ENCODE results near the gene SNAPC4.
"Not testable (repeated sequence)": the region's sequence is repeated elsewhere in the genome, so short reads cannot be mapped to it uniquely, and the experiment has no call there.

SNAPC4 gene

DNA sequence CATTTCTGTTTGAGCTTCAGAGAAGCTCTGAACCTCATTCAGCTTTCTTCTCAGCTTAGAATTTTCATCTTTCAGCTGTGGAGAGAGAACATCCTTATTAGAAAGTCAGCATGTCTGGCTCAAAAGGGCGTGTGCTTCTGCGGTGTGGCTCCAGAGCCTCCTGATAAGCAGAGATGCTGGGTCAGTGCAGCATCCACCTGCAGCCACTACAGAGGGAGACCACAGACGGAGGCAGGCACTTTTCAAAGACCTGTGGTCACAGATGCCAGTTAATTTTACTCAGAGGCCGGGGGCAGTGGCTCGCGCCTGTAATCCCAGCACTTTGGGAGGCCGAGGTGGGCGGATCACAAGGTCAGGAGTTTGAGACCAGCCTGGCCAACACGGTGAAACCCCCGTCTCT, 5.9 kb upstream of the SNAPC4 start:
- not testable (repeated sequence) for DNase-seq

DNA sequence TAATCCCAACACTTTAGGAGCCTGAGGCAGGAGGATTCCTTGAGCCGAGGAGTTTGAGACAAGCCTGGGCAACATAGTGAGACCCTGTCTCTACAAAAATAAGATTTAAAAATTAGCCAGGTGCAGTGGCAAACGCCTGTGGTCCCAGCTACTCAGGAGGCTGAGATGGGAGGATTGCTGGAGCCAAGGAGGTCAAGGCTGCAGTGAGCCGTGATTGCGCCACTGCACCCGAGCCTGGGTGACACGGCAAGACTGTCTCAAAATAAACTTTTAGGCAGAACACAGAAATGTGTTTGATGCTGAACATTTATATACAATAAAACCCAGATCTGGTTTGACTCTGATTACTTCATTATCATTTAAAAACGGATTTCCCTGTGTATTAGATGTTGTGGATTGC, 5.5 kb upstream of the SNAPC4 start:
- DNase-seq: no peak

DNA sequence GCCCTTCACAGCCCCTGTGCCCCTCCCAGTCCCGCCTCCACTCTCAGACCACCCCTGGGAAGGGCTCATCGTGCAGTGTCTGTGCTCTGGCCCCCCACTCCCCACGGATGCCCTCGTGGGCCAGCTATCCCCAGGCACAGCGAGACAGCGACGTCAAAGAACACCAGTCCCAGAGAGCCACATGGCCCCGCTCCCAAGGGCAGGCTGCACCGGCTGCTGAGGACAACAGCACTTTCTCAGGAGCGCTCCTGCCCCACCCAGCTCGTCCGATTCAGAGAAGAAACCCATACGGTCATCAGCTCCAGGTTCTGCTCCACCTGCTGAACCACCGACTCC, 4.8 kb upstream of the SNAPC4 start:
- no peak for DNase-seq

GRCh38 chr9:136403915-136404800, 4.2 kb upstream of the SNAPC4 start:
- DNase-seq: no peak

DNA sequence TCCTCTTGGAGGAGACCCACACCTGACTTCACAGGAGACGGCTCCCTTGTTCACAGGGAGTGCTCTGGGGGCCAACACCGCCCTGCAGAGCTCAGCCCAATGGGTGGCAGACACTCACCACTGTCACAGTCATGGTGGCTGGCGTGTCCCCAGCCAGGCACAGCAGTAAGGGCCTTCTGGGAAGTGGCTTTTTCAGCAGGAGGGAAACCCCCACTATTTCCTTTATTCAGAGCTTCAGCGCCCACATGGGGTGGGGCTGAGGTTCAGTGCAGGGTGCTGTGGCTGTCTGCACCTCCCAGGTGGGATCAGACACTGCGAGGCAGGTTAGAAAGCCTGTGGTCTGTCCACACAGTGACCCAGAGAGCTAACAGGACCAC, 3.6 kb upstream of the SNAPC4 start:
- DNase-seq: no peak

- no peak for DNase-seq
Observed at GRCh38 chr9:136402067-136402466, 2.1 kb upstream of the SNAPC4 start.

- DNase-seq: no peak
Observed at GRCh38 chr9:136401173-136401922, 1.4 kb upstream of the SNAPC4 start.

- no peak for DNase-seq
Observed at GRCh38 chr9:136399176-136400037, 563 bp downstream of the SNAPC4 start.

DNA sequence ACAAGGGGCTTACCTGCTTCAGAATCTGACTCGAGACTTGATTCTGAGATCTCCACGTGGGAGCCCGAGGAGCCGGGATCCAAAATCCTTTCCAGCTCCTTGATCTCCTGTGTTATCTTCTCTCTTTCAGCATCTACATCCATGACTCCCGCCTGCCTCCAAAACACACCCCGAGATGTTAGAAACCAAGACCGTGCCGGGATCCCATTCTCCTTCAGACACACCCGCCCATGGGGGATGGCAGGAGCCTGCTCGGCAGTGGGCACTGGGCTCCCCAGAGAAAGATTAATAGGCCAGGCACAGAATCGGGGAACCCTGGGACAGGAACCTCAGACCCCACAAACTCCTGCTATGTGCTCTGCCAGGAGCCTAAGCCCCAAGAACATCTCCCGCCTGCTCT, 1.7 kb downstream of the SNAPC4 start:
- no peak for DNase-seq

DNA sequence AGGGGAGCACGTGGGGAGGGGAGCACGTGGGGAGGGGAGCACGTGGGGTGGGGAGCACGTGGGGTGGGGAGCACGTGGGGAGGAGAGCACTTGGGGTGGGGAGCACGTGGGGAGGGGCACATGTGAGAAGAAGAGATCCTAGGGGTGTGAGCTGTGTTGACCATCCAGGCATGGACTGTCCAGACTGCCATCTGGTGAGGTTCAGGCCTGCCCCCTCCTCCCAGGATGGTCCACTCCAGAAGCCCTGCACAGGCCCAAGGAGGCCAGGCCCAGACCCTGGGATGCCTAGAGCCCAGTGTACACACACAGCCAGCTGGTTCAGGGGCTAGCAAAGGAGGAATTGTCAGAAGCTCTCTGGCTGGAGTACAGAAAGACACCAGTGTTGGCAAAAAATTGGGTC, 2.3 kb downstream of the SNAPC4 start:
- DNase-seq: no peak

GRCh38 chr9:136396219-136396515, 3.8 kb downstream of the SNAPC4 start:
- no peak for DNase-seq

DNA sequence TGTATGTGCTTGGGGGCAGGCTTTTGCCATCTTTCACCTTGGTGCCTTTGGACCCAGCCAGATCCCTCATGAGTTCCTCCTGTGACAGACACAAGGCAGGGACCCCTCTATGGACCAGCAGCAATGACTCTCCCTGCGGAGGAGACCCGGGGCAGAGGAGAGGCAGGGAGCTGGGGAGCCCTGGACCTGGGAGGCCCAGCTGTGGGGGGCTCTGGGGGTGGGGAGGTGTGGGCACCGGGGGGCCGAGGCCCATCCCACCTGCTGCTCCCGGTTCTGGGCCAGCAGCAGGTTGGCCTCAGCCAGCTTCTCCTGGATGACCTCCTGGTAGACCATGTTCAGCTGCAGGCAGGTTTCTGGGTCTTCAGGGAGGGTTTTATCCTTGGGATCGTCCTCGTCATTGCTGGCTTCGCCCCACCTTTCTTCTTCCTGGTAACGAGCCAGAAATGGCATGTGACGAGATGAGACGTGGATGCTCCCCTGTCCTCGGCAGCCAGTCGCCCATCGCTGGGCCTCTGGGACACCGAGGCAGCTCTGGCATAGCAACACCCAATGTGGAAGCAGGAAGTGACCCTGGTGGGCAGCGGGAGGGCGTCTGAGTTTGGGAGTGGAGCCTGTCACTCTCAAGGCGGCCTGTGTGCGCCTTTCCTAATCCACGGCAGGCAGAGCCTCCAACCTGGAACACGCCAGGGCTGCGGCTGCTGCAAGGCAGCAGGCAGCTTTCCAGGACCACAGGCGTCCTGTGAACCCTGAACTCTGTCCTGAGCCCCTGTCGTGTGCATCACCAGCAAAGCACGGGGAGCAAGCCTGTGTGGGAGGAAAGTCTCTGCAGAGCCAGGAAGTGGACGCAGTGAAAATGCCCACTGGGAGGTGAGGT, 4.4 kb downstream of the SNAPC4 start:
- no peak for DNase-seq

GRCh38 chr9:136395020-136395340, 5.0 kb downstream of the SNAPC4 start:
- no peak for DNase-seq

DNA sequence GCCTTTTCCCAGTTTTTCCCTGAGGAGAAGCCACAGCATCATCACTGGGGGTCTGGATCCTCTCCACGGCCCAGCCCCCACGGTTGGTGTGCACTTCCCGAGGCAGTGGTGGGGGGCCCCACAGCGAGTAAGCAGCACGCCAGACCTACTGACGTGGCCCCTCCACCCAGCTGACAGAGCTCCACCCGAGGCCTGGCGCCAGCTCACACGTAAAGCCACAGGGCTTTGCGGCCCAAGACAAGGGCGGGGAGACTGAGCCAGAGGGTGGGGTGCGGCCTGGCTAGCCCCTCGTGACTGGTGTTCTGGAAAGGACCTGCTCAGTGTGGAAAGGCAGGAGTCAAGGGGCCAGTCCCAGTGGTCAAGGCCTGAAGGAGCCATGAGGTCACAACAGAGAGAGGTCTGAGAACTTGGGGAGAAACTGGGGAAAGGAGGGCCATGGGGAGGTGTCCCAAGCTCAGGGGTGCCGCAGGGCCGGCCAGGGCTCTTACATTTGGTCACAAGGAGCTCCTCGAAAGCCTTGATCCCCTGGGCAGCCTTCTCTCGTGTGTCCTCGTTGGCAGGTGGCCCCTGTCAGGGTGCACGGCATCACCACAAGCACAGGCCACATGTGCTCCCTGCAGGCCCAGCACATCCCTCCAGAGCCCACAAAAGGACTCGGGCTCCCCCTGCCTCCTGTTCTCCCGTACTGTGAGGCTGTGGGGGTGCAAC, 5.5 kb downstream of the SNAPC4 start:
- DNase-seq: no peak

GRCh38 chr9:136393531-136393930, 6.4 kb downstream of the SNAPC4 start:
- DNase-seq: no peak

GRCh38 chr9:136392538-136393449, 7.2 kb downstream of the SNAPC4 start:
- DNase-seq: no peak

DNA sequence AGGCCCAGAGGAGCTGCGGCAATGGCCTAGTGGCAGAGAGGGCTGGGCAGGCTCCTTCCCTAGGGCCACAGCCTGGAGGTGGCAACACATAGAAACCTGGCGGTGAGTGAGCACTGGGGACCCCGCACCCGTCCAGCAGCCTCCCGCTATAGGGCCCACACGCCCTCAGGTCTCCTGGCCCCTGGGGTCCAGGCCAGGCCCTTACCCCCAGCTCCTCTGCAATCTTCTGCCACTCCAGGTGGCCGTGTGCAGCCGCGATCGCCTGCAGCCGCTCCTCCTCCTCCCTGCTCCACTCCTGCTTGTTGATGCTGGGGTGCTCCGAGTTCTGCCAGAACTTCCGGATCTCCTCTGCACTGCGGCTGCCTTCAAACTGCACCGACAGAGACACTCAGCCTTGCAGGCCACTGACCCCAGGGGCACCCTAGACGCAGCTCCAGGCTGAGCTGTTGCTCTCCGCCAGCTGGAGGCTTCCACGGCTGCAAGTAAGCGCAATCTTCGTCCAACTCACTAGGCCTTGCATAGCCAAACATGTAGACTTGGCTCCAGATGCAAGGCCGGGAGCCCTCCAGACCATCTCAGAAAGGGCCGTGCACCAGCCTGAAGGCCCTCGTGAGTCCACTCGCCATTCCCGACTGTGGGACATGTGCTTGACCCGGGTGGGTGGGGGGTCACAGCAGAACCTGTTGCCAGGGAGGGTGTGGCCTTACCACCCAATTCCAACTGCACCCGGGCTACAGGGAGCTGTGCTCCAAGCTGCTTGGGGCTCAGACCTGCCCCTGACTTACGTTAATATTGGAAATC, 8.0 kb downstream of the SNAPC4 start:
- no peak for DNase-seq

- DNase-seq: no peak
Observed at GRCh38 chr9:136389396-136389795, 10.6 kb downstream of the SNAPC4 start.

GRCh38 chr9:136387217-136387616, 12.8 kb downstream of the SNAPC4 start:
- DNase-seq: no peak

GRCh38 chr9:136386018-136386417, 14.0 kb downstream of the SNAPC4 start:
- DNase-seq: no peak
